GM12891 (cell line): Measurements from ENCODE around the gene COQ8B.

Experiments
- DNase-seq: peaks from one replicate; pipeline ENCODE4 v3.0.0; 2011; ENCODE audit warnings: low spot score; ENCODE audit not compliant: insufficient read length
- FAIRE-seq: peaks from 2 replicates; lab custom pipeline; 2011; peaks lifted over from hg19 to GRCh38; lab: Jason Lieb, UNC
- PAX5 ChIP-seq: IDR thresholded peaks from 2 replicates; pipeline ENCODE4 v1.6.1; 2011; ENCODE audit warnings: low read length, moderate library complexity, mild to moderate bottlenecking; ENCODE audit not compliant: insufficient read depth, severe bottlenecking
- POLR2A ChIP-seq: IDR thresholded peaks from 2 replicates; pipeline ENCODE4 v1.6.1; 2011; ENCODE audit warnings: low read depth, low read length, control low read depth
- POLR2AphosphoS5 ChIP-seq: IDR thresholded peaks from 2 replicates; pipeline ENCODE4 v1.6.1; 2011; ENCODE audit warnings: low read depth, low read length, control low read depth
- POU2F2 ChIP-seq: IDR thresholded peaks from 2 replicates; pipeline ENCODE4 v1.6.1; 2011; ENCODE audit warnings: low read depth, mild to moderate bottlenecking, control low read depth, low read length, moderate library complexity
- SPI1 ChIP-seq: IDR thresholded peaks from 2 replicates; pipeline ENCODE4 v1.6.1; 2011; ENCODE audit warnings: low read depth, low read length, control low read depth
- TAF1 ChIP-seq: IDR thresholded peaks from 2 replicates; pipeline ENCODE4 v1.6.1; 2011; ENCODE audit warnings: low read depth, low read length, control low read depth

The COQ8B gene

DNA sequence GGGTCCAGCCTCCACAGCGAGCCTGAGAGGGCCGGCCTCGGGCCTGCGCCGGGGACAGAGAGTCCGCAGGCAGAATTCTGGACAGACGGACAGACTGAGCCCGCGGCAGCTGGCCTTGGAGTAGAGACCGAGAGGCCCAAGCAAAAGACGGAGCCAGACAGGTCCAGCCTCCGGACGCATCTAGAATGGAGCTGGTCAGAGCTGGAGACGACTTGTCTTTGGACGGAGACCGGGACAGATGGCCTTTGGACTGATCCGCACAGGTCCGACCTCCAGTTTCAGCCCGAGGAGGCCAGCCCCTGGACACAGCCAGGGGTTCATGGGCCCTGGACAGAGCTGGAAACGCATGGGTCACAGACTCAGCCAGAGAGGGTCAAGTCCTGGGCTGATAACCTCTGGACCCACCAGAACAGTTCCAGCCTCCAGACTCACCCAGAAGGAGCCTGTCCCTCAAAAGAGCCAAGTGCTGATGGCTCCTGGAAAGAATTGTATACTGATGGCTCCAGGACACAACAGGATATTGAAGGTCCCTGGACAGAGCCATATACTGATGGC is 716 bp upstream of the COQ8B start:
- DNase-seq (no peak), FAIRE-seq (no peak)
- 0 out of 2 replicates have a peak, but pooled peaks have one; percentile 12 for TF ChIP-seq TAF1
- no peak for TF ChIP-seq SPI1

DNA sequence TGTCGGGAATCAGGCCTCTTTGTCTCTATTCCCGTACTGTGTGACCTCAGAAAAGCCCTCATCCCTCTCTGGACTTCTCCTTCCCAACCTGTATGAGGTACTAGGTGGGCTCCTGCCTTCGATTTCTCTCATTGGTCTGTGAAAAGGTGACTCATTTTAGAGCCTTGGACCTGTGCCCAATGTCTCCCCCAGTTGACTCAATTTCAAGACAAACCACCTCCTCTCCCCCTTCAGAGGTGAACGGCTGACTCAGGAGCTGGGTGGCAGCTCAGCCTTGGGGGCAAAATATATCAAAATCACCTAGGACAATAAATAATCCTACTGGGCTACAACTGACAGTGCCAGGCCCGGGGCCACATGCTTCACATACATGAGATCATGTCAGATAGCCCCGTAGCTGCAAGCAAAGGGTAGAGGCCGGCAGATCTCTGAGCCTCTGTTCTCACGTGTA is 630 bp downstream of the COQ8B start:
- no peak for DNase-seq
- peak; percentile 47 for FAIRE-seq
- TF ChIP-seq SPI1 (no peak), TAF1 (0 out of 2 replicates have a peak, but pooled peaks have one; percentile 15)

DNA sequence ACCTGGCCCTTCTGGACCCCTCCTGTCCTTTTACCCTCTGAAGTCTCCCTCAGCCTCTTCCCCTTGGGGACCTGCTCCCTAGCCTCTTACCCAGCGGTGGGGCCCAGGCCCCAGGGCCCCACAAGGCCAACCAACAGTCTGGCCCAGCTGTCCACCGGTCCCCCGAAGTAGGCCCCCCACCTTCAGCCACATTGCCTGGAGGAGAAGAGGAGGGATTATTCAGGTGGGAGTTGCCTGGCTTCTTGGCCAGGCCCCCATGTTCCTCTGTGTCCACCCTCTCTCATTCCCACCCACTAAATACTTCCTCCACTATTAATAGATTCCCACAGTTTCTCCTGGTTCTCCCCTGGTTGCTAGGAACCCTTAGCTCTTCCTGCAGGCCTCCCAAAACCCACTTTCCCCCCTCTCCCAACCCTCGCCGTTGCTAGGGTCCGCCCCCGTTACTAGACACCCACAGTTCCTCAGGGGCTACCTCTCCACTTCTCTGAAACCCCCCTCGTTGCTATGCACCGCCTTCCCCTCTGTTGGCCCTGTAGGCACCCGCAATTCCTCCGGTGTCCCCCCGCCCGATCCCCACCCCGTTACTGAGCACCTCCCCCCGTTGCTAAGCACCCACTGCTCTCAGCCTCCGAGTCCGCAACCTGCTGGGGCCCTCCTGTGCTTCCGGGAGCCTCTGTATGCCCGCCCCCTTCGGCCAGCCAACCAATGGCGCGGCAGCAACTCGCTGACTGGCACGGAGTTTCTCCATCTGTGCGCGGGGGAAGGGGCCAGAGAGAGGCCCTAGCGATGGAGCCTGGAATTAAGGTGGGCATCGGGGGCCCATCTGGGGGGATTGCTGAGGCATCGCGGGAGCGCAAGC is 2.0 kb downstream of the COQ8B start:
- FAIRE-seq: peak; percentile 92
- DNase-seq: peak; percentile 93
- TF ChIP-seq PAX5 (no peak), POLR2AphosphoS5 (no peak), SPI1 (peak; percentile 8; the same call in 1 of the 2 replicates), POU2F2 (no peak), POLR2A (no peak), TAF1 (no peak; the same call in 1 of the 2 replicates)

DNA sequence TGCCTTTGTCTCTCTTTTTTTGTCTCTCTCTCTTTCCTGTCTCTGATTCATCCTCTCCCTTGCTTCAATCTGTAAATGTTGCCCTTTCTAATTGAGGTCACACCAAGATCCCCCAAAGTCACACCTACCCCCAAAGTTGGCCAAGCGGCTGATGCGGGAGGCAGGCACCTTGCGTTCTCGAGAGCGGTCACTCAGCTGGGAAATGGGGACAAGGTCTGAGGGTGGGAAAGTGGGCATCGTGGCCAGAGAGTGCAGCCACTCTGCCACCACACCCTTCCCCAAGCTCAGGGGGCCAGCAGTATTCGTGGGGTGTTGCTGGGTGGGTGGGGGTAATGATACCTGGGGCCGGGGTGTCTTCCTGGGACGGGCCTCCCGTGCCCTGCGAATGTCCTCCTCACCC is 2.7 kb downstream of the COQ8B start:
- DNase-seq (no peak), FAIRE-seq (no peak)
- TF ChIP-seq TAF1 (no peak), POU2F2 (no peak)

DNA sequence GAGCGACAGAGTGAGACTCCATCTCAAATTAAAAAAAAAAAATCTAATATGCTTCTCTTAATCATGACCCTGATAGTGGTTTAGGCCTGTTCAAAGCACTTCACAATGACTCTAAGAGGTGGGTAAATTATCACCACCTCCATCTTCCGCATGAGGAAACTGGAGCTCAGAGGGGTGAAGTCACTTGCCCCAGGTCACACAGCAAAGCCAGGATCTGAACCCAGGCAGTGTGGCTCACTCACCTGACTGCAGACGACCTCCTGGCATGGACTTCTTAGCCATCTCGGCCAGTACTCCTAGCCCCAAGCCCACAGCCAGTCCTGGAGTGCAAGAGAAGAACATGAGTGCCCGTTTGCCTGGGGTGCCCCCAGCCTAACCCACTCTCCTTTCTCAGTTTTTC is 6.9 kb downstream of the COQ8B start:
- TF ChIP-seq TAF1 (no peak), POU2F2 (no peak), POLR2A (no peak), SPI1 (no peak), PAX5 (no peak), POLR2AphosphoS5 (no peak)
- FAIRE-seq (no peak), DNase-seq (no peak)

DNA sequence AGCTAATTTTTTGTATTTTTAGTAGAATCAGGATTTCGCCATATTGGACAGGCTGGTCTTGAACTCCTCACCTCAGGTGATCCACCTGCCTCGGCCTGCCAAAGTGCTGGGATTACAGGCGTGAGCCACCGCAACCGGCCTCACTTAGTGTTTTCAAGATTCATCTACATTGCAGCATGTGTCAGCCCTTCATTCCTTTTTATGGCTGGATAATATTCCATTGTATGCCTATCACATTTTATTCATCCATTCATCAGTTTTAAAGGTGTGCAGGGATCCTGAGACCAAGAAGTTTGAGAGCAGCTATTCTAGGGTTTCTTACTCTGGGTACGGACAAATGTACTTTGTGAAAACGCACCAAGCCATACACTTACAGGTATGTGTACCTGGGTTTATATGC is 9.1 kb downstream of the COQ8B start:
- TF ChIP-seq POLR2AphosphoS5 (no peak), TAF1 (no peak), PAX5 (no peak), POU2F2 (no peak), POLR2A (no peak), SPI1 (no peak)
- FAIRE-seq: no peak
- DNase-seq: no peak

DNA sequence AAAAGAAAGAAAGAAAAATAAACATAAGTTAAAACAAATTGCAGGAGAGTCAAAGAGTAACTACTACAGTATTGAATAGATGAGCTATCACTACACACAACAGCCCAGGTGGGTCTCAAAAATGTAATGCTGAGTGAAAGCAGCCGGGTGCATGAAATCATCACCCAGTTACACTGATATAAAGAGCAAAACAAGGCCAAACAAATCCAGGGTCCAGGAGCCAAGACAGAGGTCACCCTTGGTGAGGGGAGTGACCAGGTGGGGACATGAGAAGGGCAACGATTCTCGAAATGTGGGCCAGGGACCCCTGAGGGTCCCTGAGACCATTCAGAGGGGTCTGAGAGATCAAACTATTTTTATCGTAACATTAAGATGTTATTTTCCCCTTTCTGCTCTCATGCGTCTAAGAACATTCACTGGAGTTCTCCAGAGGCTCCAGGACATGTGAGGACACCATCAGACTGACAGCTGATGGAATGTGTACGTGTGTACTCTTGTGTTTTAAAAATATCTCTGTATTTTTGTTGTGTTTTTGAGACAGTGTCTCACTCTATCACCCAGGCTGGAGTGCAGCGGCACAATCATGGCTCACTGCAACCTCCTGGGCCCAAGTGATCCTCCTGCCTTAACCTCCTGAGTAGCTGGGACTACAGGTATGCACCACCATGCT is 10.6 kb downstream of the COQ8B start:
- TF ChIP-seq POU2F2 (no peak), PAX5 (no peak), TAF1 (no peak), POLR2A (no peak), POLR2AphosphoS5 (no peak), SPI1 (no peak)
- no peak for FAIRE-seq
- DNase-seq: no peak

DNA sequence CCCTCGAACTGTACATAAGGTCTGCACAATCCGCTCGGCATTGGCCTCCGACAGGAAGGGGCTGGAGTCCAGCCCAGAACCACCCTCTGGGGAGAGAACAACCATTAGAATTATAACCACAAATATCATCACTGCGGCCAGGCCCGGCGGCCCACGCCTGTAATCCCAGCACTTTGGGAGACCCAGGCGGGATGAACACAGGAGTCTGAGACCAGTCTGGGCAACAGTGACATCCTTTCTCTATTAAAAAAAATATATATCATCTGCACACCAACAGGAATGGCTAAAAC is 11.4 kb downstream of the COQ8B start:
- DNase-seq: no peak
- TF ChIP-seq SPI1: no peak
- TF ChIP-seq POLR2AphosphoS5: no peak
- TF ChIP-seq TAF1: no peak
- TF ChIP-seq POU2F2: no peak
- no peak for TF ChIP-seq PAX5
- no peak for TF ChIP-seq POLR2A
- FAIRE-seq: no peak

DNA sequence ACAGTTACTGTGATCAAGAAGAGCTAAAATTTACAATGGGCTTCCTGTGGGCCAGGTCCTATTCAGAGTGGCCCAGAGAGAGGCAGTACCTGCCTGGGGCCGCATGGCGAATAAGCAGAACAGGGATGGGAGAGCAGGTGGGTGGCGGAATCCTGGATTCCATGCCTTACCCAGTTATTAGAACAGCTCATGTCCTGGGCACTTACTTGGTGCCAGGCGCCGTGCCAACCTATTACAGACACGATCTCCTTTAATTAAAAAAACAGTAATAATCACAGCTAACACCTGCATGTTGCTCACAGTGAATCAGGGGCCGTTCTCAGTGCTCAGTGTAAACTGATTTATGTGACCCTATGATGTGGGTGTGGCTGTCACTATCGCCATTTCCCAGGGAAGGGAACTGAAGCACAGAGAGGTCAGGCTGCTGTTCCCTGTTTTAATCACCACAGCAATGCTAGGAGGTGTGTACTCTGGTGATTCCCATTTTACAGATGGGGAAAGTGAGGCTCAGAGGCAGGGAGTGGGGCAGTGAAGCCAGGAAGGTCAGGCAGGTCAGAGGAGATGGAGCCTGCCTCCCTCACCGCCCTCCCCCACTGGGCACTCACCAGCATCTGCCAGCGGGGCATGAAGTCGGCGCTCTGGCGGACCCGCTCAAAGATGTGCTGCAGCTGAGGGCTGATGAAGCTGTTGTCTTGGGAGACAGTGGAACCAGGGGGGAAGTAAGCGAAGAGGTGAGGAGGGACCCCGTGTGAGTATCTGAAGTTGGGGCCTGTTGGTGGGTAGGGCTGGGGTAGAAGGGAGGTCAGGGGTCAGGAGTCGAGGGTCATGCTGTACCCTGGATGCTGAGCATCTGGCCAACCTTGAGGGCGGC is 12.0 kb downstream of the COQ8B start:
- no peak for DNase-seq
- FAIRE-seq: no peak
- TF ChIP-seq POLR2AphosphoS5: no peak
- TF ChIP-seq TAF1: no peak
- no peak for TF ChIP-seq PAX5
- TF ChIP-seq POU2F2: no peak
- no peak for TF ChIP-seq SPI1
- TF ChIP-seq POLR2A: no peak
